GM18505 (cell line): ENCODE data around the gene SSX5.
"Not testable (repeated sequence)": the region's sequence is repeated elsewhere in the genome, so short reads cannot be mapped to it uniquely, and the experiment has no call there.

Experiments
- ATAC-seq: cut with Tn5 transposase; IDR thresholded peaks from one replicate; pipeline ENCODE4 v1.9.1; 2021; ENCODE audit not compliant: unreplicated experiment
- POLR2A ChIP-seq: IDR thresholded peaks from 4 replicates; pipeline ENCODE4 v1.6.1; 2011; ENCODE audit warnings: borderline replicate concordance; ENCODE audit not compliant: insufficient read depth, insufficient read length; ENCODE audit errors: extremely low read depth

The SSX5 gene, protein sequence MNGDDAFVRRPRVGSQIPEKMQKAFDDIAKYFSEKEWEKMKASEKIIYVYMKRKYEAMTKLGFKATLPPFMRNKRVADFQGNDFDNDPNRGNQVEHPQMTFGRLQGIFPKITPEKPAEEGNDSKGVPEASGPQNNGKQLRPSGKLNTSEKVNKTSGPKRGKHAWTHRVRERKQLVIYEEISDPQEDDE

DNA sequence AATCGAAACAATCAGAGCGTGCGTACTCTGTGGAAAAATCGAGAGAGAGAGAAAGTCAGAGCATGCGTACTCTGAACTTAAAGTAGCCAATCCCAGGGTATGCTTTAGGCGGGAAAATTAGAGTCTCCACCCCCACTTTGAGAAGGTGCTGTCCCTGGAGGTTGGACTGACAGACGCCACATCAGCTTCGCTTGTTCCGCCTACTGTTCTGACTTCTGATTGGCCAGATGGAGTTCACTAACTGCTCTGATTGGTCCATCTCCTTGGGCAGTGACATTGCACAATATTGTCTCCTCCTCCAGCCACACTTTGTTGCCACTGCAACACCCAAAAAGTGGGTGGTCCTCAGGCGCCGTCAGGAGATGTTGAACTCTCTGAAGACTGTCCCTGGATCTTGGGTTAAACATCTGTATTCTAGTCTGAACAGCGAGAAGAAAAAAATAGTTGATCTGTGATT lies at the start of gene SSX5:
TSS of gene SSX5 (minus strand) at position 51 of the 457 bp plus-strand sequence. CDS start 1,437 bp downstream, outside the sequence.
- TF ChIP-seq POLR2A, result no peak
- no peak for ATAC-seq

- not testable (repeated sequence) for ATAC-seq
Observed at GRCh38 chrX:48224196-48224595, 27.6 kb upstream of the SSX5 start.

DNA sequence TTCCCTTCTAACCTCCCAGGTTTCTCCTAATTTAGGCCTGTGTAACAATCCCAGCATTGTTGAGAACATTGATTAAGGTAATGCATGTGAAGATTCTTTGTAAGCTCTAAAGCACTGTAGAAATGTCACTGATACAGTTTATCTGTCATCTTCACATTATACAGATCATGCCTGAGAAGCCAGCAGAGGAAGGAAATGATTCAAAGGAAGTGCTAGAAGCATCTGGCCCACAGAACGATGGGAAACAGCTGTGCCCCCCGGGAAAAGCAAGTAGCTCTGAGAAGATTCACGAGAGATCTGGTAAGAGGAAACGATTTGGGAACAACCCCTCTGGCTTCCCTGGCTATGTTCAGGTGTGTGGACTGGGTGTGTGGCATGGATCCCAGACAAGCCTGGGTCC lies 17.7 kb upstream of the SSX5 start:
- ATAC-seq, result not testable (repeated sequence)

GRCh38 chrX:48190024-48190423 lies 6.6 kb downstream of the SSX5 start:
- not testable (repeated sequence) for ATAC-seq

DNA sequence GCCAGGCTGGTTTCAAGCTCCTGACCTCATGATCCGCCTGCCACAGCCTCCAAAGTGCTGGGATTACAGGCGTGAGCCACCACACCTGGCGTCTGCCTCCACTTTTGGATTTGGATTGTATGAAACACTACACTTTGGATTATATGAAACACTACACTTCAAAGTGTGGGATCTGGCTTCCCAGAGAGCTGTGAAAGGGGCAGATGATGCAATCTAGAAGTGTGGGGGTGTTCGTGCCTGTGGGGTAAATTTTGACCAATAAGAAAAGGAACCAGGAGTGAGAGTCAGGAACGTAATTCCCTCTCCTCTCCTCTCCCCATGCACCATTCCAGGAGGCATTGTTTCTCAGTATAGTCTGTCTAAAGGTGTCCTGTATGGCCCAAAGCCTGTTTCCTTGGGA lies 14.7 kb downstream of the SSX5 start:
- not testable (repeated sequence) for ATAC-seq

DNA sequence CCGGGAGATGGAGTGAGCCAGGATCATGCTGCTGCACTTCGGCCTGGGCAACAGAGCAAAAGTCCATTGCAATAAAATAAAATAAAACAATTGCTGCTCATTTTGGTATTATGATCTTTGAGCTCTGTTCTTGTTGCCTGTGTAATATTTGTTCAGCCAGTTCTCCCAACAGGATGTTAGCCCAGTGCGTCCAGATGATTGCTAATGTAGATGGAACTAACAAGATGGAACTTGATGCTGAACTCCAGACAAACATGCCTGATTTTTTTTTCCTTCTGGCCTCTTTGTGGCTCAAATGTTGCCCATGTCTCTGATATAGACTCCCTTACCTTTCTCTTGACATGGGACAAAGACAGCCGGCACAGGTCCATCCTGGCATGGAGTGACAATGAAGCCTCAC lies 15.8 kb downstream of the SSX5 start:
- ATAC-seq, result no peak

DNA sequence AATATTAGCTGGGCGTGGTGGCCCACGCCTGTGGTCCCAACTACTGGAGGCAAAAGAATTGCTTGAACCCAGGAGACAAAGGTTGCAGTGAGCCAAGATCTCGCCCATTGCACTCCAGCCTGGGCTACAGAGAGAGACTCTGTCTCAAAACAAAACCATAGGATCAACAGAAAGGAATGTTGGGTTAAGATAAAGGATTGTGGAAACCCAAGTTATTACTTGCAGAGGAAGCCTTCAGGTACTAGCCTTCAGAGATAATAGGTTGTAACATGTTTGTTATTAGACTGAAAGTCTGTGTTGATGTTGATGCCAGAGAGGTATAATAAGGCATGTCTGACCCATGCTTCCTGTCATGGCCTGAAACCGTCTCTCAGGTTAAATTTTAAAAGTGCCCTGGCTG lies 16.9 kb downstream of the SSX5 start:
- no peak for ATAC-seq
- TF ChIP-seq POLR2A, result no peak

More for the DNA sequence above, 15.8 kb downstream of the SSX5 start:
- TF ChIP-seq POLR2A, result no peak

GRCh38 chrX:48166322-48166721 lies 30.3 kb downstream of the SSX5 start:
- ATAC-seq, result not testable (repeated sequence)

GRCh38 chrX:48165241-48165640 lies 31.4 kb downstream of the SSX5 start:
- no peak for ATAC-seq
- TF ChIP-seq POLR2A, result no peak

DNA sequence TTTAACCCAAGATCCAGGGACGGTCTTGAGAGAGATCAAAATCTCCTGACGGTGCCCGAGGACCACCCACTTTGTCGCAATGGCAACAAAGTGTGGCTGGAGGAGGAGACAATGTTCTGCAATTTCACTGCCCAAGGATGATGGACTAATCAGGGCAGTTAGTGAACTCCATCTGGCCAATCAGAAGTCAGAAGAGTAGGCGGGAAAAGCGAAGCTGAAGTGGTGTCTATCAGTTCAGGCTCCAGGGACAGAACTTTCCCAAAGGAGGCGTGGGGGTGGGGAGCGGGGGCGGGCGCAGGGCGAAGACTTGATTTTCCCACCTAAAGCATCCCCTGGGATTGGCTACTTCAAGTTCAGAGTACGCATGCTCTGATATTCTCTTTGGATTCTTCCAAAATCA lies 40.6 kb downstream of the SSX5 start:
- ATAC-seq, result no peak
- no peak for TF ChIP-seq POLR2A

DNA sequence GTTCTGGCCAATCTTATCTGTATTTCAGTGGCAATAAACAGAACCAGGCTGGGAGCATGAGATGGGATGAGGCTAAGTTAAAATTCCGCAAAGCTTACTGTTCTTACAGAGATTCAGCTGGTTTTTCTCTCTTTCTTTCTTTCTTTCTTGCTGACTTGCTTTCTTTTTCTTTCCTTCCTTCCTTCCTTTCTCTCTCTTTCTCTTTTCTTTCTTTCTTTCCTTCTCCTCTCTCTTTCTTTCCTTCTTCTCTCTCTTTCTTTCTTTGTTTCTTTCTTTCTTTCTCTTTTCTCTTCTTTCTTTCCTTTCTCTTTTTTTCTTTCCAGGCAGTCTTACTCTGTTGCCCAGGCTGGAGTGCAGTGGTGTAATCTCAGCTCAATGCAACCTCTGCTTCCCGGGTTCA lies 41.8 kb downstream of the SSX5 start:
- no peak for TF ChIP-seq POLR2A
- ATAC-seq, result no peak

GRCh38 chrX:48153769-48154168 lies 42.8 kb downstream of the SSX5 start:
- no peak for ATAC-seq
- no peak for TF ChIP-seq POLR2A

DNA sequence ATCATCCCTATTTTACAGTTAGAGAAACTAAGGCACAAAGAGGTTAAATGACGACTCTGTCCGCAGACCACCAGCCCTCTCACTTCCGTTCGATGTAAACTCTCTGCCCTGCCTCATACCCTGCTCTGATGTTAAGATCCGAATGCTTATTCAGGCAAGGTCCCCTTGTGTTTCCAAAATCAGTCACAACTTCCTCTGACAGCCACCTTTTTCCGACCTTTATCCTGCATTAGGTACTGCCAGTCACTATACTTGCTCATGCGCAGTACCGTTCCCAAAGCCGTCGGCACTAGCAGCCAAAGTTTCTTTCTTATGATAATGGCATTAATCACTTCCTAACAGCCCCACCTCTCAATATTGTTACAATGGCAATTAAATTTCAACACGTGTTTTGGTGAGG lies 53.9 kb downstream of the SSX5 start:
- not testable (repeated sequence) for ATAC-seq

- not testable (repeated sequence) for ATAC-seq
Observed at GRCh38 chrX:48141810-48142508, 54.6 kb downstream of the SSX5 start.

GRCh38 chrX:48139076-48139475 lies 57.5 kb downstream of the SSX5 start:
- ATAC-seq, result not testable (repeated sequence)
